HepG2 (cell line): ENCODE results near the gene STC2. TPM values are rescaled to one million over a fixed set of nuclear protein-coding genes. Genes with fewer than 3 reads are reported as not detected.

ENCODE experiments used
- ATAC-seq: fragments of 200-7000 bp; cut with Tn5 transposase; 3 replicates; pipeline ENCODE4 v1.9.1; 2020; ENCODE audit warnings: mild to moderate bottlenecking, moderate library complexity
- BruUV-seq: library from RNA; stranded (reverse); fragments of 400-500 nt; replicated peaks from 2 replicates; lab custom pipeline; 2021; lab: Mats Ljungman, UMichigan
- CTCF ChIA-PET: fragments of 300-600 bp; formaldehyde crosslinking; extraction: SDS; loops from one replicate; lab custom pipeline; 2021; ENCODE audit warnings: low total read pairs, inconsistent platforms, low intra/inter-chr PET ratio; lab: Yijun Ruan, JAX
- POLR2A ChIA-PET: fragments of 350-600 bp; sonication (Branson Sonifier 250); formaldehyde crosslinking; loops from one replicate; lab custom pipeline; 2020; ENCODE audit warnings: antibody characterized with exemption, inconsistent platforms; lab: Yijun Ruan, JAX
- DNase-seq: peaks from one replicate; pipeline ENCODE4 v3.0.0-alpha.2; 2015; ENCODE audit warnings: low spot score
- FAIRE-seq: peaks from 3 replicates; lab custom pipeline; 2011; peaks lifted over from hg19 to GRCh38; lab: Jason Lieb, UNC
- H2AFZ ChIP-seq: one replicate; pipeline ENCODE4 v1.6.1; 2011; ENCODE audit warnings: low read length, inconsistent platforms
- H3K27ac ChIP-seq: fragments of 300-600 bp; 3 replicates; pipeline ENCODE4 v1.8.0; 2011; ENCODE audit warnings: mixed run types, mild to moderate bottlenecking, mixed read lengths, low read length, inconsistent platforms; ENCODE audit not compliant: insufficient read depth; ENCODE audit errors: extremely low read length
- H3K27me3 ChIP-seq, 2 experiments: fragments of 200-600 bp in 1 of 2; 2 replicates in 1 of 2; 3 replicates in 1 of 2; pipeline versions ENCODE4 v1.6.0 to v1.8.0; 2011; ENCODE audit warnings: low read length in 2 of 2, mild to moderate bottlenecking in 2 of 2, moderate library complexity in 2 of 2, inconsistent platforms in 1 of 2; ENCODE audit not compliant: insufficient read depth in 2 of 2, control insufficient read depth in 1 of 2
- H3K36me3 ChIP-seq, 2 experiments: fragments of 200-600 bp in 1 of 2; replicated peaks in 1 of 2; 2 replicates in 1 of 2; 3 replicates in 1 of 2; pipeline versions ENCODE4 v1.5.1 to v1.8.0; 2011; ENCODE audit warnings: low read length in 2 of 2, inconsistent platforms in 1 of 2; ENCODE audit not compliant: insufficient read depth in 2 of 2, control insufficient read depth in 1 of 2
- H3K4me1 ChIP-seq: 2 replicates; pipeline ENCODE4 v1.5.1; 2012; ENCODE audit warnings: low read length, inconsistent platforms; ENCODE audit not compliant: insufficient read depth
- H3K4me2 ChIP-seq: 2 replicates; pipeline ENCODE4 v1.6.0; 2011; ENCODE audit warnings: low read depth, low read length, inconsistent platforms
- H3K4me3 ChIP-seq, 3 experiments: fragments of 200-600 bp in 1 of 3; sonication (generic), shearing (Covaris generic) in 1 of 3; replicated peaks in 1 of 3; 2 replicates each; pipeline ENCODE4 v1.5.1; 2011 to 2016; ENCODE audit warnings: low read length in 3 of 3, inconsistent platforms in 2 of 3, low read depth in 2 of 3, mild to moderate bottlenecking in 2 of 3, control low read depth in 1 of 3, mixed read lengths in 1 of 3; ENCODE audit not compliant: insufficient read depth in 1 of 3
- H3K79me2 ChIP-seq: one replicate; pipeline ENCODE4 v1.6.1; 2011; ENCODE audit warnings: low read length, inconsistent platforms; ENCODE audit not compliant: insufficient read depth
- H3K9ac ChIP-seq: 2 replicates; pipeline ENCODE4 v1.6.0; 2011; ENCODE audit warnings: mild to moderate bottlenecking, low read depth, low read length, inconsistent platforms; ENCODE audit not compliant: insufficient read depth
- H3K9me3 ChIP-seq: 2 replicates; pipeline ENCODE4 v1.5.1; 2012; ENCODE audit warnings: mild to moderate bottlenecking, low read length
- H4K20me1 ChIP-seq: 2 replicates; pipeline ENCODE4 v1.6.0; 2011; ENCODE audit warnings: inconsistent platforms, mild to moderate bottlenecking, low read length, moderate library complexity; ENCODE audit not compliant: insufficient read depth
- HNRNPK ChIP-seq: fragments of 200-400 bp; formaldehyde crosslinking; IDR thresholded peaks from 2 replicates; pipeline ENCODE4 v1.6.1; 2018; ENCODE audit warnings: low read length, low read depth, moderate library complexity, mild to moderate bottlenecking; ENCODE audit not compliant: poor library complexity, severe bottlenecking
- POLR2A ChIP-seq, 2 experiments: IDR thresholded peaks; 2 replicates each; pipeline ENCODE4 v1.6.1; 2011; ENCODE audit warnings: low read depth in 2 of 2, low read length in 2 of 2, mild to moderate bottlenecking in 1 of 2, moderate library complexity in 1 of 2; ENCODE audit not compliant: insufficient read depth in 1 of 2
- SNAPC2 ChIP-seq: sonication (generic); formaldehyde crosslinking; IDR thresholded peaks from 2 replicates; pipeline ENCODE4 v1.8.1; 2022; ENCODE audit warnings: mild to moderate bottlenecking, missing genetic modification reagents
- ZNF337 ChIP-seq: sonication (generic); formaldehyde crosslinking; IDR thresholded peaks from 2 replicates; pipeline ENCODE4 v1.5.1; 2020; ENCODE audit warnings: missing genetic modification reagents, low read depth, mild to moderate bottlenecking, borderline replicate concordance
- ZNF629 ChIP-seq: sonication (generic); formaldehyde crosslinking; conservative IDR thresholded peaks from 2 replicates; pipeline ENCODE4 v1.5.0; 2020; ENCODE audit warnings: missing genetic modification reagents
- ZNF768 ChIP-seq: sonication (generic); formaldehyde crosslinking; IDR thresholded peaks from 2 replicates; pipeline ENCODE4 v1.4.0; 2020; ENCODE audit warnings: missing genetic modification reagents
- WGBS: methylation state at CpG from one replicate; pipeline ENCODE4 v1.1.6; 2017; ENCODE audit warnings: low lambda C conversion rate; 5-methylcytosine and 5-hydroxymethylcytosine counted together
- in situ Hi-C: cut with HindIII; loops from 2 replicates; pipeline ENCODE4 v1.10.0; 2017; ENCODE audit warnings: low pct_unique_long_range_greater_than_20kb; ENCODE audit not compliant: extremely low pct_ligation_motif_present
- intact Hi-C: fragments of 100-400 bp; cut with micrococcal nuclease; formaldehyde crosslinking; loops from one replicate; pipeline ENCODE4 v1.10.0; 2022; ENCODE audit not compliant: unreplicated experiment
- polyA plus RNA-seq, 8 experiments: library from polyadenylated mRNA; depleted of rRNA in 3 of 8; stranded (reverse) in 7 of 8; unstranded in 1 of 8; fragments of >200 nt; fragmentation: Illumina TruSeq in 4 of 8; extraction: Trizol in 4 of 8; gene quantifications; 2 replicates each; pipeline versions ENCODE4 v1.2.1 to v1.2.3, GENCODE V29; 2011 to 2016; ENCODE audit warnings: low read depth in 4 of 8, missing spikeins in 1 of 8, mixed read lengths in 1 of 8; ENCODE audit not compliant: insufficient read depth in 1 of 8
- total RNA-seq, 5 experiments: library from RNA; depleted of rRNA; stranded (reverse); fragments of >200 nt; fragmentation: Illumina TruSeq; extraction: Trizol; gene quantifications; 2 replicates each; pipeline ENCODE4 v1.2.3, GENCODE V29; 2016; ENCODE audit warnings: low read depth in 1 of 5

STC2 gene
- total and polyA plus RNA-seq, 2 of the 13 experiments (the other 11 are each of a cell fraction or from before 2014, with no cell fraction given), result 27.1 to 69.2 TPM

GRCh38 chr5:173289372-173289771, 38.8 kb downstream of the STC2 start:
- Histone ChIP-seq H3K9me3 (no peaks in the 10 kb centered on the region), H3K36me3 (no peaks in the 10 kb centered on the region), H2AFZ (no peak overlapping the region), H3K79me2 (no peaks in the 10 kb centered on the region), H3K27ac (no peak overlapping the region), H3K27me3 (no peaks in the 10 kb centered on the region; a peak in 1 of 5 replicates), H3K4me2 (no peak overlapping the region), H4K20me1 (no peaks in the 10 kb centered on the region), H3K4me1 (peaks cover 43% of the 10 kb centered on the region), H3K9ac (no peak overlapping the region), H3K4me3 (no peak overlapping the region)
- CTCF ChIA-PET, result no interaction called here
- in situ Hi-C loops, result loop anchor here (5.0 to 25.0 kb wide), 2 partner anchors 122 to 302 kb away; partner anchors contain the start of gene ATP6V0E1
- WGBS, result 66% methylated on average over 3 of the region's 3 CpGs
- BruUV-seq, result no TSS peak
- TF ChIP-seq HNRNPK (peak; percentile 92), SNAPC2 (CRISPR knock-in tag) (no peak), ZNF337 (CRISPR knock-in tag) (no peak), ZNF629 (CRISPR knock-in tag) (peak; percentile 82)
- ATAC-seq (no peak), FAIRE-seq (no peak), DNase-seq (no peak)
- POLR2A ChIA-PET, result interaction anchor here (1.0 kb wide), 1 partner anchor 39 kb away, joined by 3 read pairs; the partner anchor contains the start of gene STC2
- intact Hi-C loops, result no loop called here

GRCh38 chr5:173288632-173289031, 39.6 kb downstream of the STC2 start:
- no TSS peak for BruUV-seq
- no peaks in the 10 kb centered on the region for H4K20me1 ChIP-seq
- DNase-seq (no peak), ATAC-seq (no peak), FAIRE-seq (no peak)
- H2AFZ ChIP-seq, result no peak overlapping the region
- in situ Hi-C loops (loop anchor here (5.0 to 25.0 kb wide), 2 partner anchors 121 to 301 kb away; partner anchors contain the start of gene ATP6V0E1), intact Hi-C loops (no loop called here)
- H3K4me3 ChIP-seq, result no peak overlapping the region
- H3K27me3 ChIP-seq, result peaks cover 0 to under 1% of the 10 kb centered on the region in 2 experiments; a peak in 1 of 5 replicates
- WGBS, result 57% methylated on average over 3 of the region's 4 CpGs
- no peak overlapping the region for H3K4me2 ChIP-seq
- ChIA-PET CTCF (no interaction called here), POLR2A (interaction anchor here (1.0 kb wide), 1 partner anchor 40 kb away, joined by 3 read pairs; the partner anchor contains the start of gene STC2)
- TF ChIP-seq ZNF768 (CRISPR knock-in tag) (peak; percentile 85), POLR2A (IDR thresholded peaks at IDR 0.05; ENCODE audit: insufficient read depth in 1 of 2, low read depth in 2 of 2, low read length in 2 of 2) (no peak)
- no peaks in the 10 kb centered on the region for H3K79me2 ChIP-seq
- H3K9ac ChIP-seq, result no peak overlapping the region
- peaks cover 46% of the 10 kb centered on the region for H3K4me1 ChIP-seq
- H3K36me3 ChIP-seq, result no peaks in the 10 kb centered on the region
- H3K27ac ChIP-seq, result no peak overlapping the region
- H3K9me3 ChIP-seq, result no peaks in the 10 kb centered on the region
